Measurements from ENCODE around the gene FBXO46. TPM values are rescaled to one million over a fixed set of nuclear protein-coding genes. Genes with fewer than 3 reads are reported as not detected.

The FBXO46 gene
- polyA plus RNA-seq, 1 of the 3 experiments (the other 2 are of a cell fraction) = 5.6 TPM

- no peak for DNase-seq
- CTCF ChIA-PET = interaction anchor here (1.2 to 2.8 kb wide), 3 partner anchors 13 to 60 kb away, joined by 3 to 9 read pairs (median 6); partner anchors contain the start of gene SIX5
- Histone ChIP-seq H3K9ac (no peak overlapping the region), H3K4me3 (ENCODE audit: low read depth in 2 of 2, low read length in 1 of 2) (no peak overlapping the region), H3K27me3 (ENCODE audit: insufficient read depth) (no peaks in the 10 kb centered on the region), H3F3A (replicated peaks; ENCODE audit: insufficient read depth) (no peaks in the 10 kb centered on the region), H3K79me2 (ENCODE audit: insufficient read depth) (no peaks in the 10 kb centered on the region), H3K4me1 (ENCODE audit: control insufficient read depth in 1 of 2, insufficient read depth in 2 of 2, low read depth in 1 of 2, low read length in 1 of 2) (no peaks in the 10 kb centered on the region), H3K27ac (ENCODE audit: low read depth in 2 of 2, low read length in 1 of 2) (no peak overlapping the region), H4K20me1 (ENCODE audit: insufficient read depth) (no peaks in the 10 kb centered on the region), H2AFZ (ENCODE audit: low read depth) (no peak overlapping the region), H3K36me3 (replicated peaks in 1 of 2; ENCODE audit: control insufficient read depth in 1 of 2, insufficient read depth in 2 of 2, low read length in 1 of 2) (no peaks in the 10 kb centered on the region), H3K9me3 (no peaks in the 10 kb centered on the region), H3K4me2 (no peak overlapping the region), H3K9me2 (no peaks in the 10 kb centered on the region)
- POLR2A ChIA-PET = no interaction called here
- WGBS (ENCODE audit: low lambda C conversion rate) = 83% methylated on average over 3 of the region's 6 CpGs
- TF ChIP-seq REST (IDR thresholded peaks at IDR 0.05; ENCODE audit: low read depth, low read length) (no peak), GABPA (IDR thresholded peaks at IDR 0.05; ENCODE audit: low read depth) (no peak), PBX3 (IDR thresholded peaks at IDR 0.05) (no peak), POLR2AphosphoS5 (IDR thresholded peaks at IDR 0.05; ENCODE audit: low read depth, low read length) (no peak), RCOR1 (IDR thresholded peaks at IDR 0.05; ENCODE audit: low read length) (no peak), USF1 (IDR thresholded peaks at IDR 0.05; ENCODE audit: borderline replicate concordance, low read depth) (no peak), CTCF (IDR thresholded peaks at IDR 0.05) (no peak), NRF1 (IDR thresholded peaks at IDR 0.05; ENCODE audit: low read depth, low read length) (no peak), TEAD4 (IDR thresholded peaks at IDR 0.05; ENCODE audit: borderline replicate concordance, insufficient read depth) (no peak), ZBTB33 (IDR thresholded peaks at IDR 0.05; ENCODE audit: borderline replicate concordance, low read depth) (no peak), FOSL2 (IDR thresholded peaks at IDR 0.05; ENCODE audit: borderline replicate concordance, low read depth) (no peak), TCF12 (IDR thresholded peaks at IDR 0.05) (no peak), IRF3 (IDR thresholded peaks at IDR 0.05; ENCODE audit: low read depth, low read length) (no peak), JUND (IDR thresholded peaks at IDR 0.05) (no peak), MXI1 (IDR thresholded peaks at IDR 0.05; ENCODE audit: low read depth, low read length) (no peak), RAD21 (IDR thresholded peaks at IDR 0.05; ENCODE audit: low read length) (no peak), RFX5 (IDR thresholded peaks at IDR 0.05; ENCODE audit: low read length) (no peak), EP300 (IDR thresholded peaks at IDR 0.05; ENCODE audit: borderline replicate concordance in 1 of 2, low read depth in 1 of 2, low read length in 1 of 2) (no peak), EZH2phosphoT487 (IDR thresholded peaks at IDR 0.05; ENCODE audit: borderline replicate concordance, low read depth) (no peak), RXRA (IDR thresholded peaks at IDR 0.05; ENCODE audit: borderline replicate concordance, low read depth) (no peak)
These were observed 22.9 kb upstream of the FBXO46 start for GRCh38 chr19:45753548-45753947.
